Tongue (tissue), 2 donors: ENCODE results near the gene CTNND2. TPM values are rescaled to one million over a fixed set of nuclear protein-coding genes. Genes with fewer than 3 reads are reported as not detected.

ENCODE experiments used
- DNase-seq: peaks from one replicate; pipeline ENCODE4 v3.0.0-alpha.2; 2015
- total RNA-seq: library from RNA; depleted of rRNA; stranded (reverse); fragments of >200 nt; gene quantifications from one replicate; pipeline ENCODE4 v1.2.3, GENCODE V29; 2014

CTNND2 gene
- total RNA-seq, 1 donor from 2014 or later, result 2.4 TPM

DNA sequence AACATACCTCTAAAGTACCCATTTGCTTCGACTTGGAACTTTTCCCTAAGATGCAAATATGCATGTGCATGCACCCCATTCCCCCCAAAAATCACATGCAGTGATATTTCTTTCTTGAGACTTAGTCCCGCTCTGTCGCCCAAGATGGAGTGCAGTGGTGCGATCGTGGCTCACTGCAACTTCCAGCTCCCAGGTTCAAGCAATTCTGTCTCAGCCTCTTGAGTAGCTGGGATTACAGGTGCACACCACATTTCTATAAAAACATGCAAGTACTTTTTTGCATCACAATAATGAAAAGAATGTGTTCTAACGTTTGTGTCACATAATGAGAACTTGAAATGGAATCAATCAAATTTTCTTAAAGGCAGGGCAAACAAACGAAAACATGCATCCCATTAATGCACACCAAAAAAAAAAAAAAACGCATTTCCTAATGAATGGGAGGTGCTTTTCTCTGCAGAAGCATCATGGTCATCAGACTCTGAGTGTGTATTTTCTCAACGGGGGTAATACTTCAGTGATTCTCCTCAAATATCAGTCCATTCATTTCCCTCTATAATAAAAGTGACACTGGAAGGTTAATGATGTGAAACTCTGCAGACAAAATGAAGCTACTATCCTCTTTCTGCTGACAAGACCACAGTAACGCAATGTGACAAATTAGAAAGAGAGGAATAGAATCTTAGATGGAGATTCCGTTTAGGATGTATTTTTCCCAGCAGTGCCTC lies 389.4 kb downstream of the CTNND2 start:
- DNase-seq, result no peak

DNA sequence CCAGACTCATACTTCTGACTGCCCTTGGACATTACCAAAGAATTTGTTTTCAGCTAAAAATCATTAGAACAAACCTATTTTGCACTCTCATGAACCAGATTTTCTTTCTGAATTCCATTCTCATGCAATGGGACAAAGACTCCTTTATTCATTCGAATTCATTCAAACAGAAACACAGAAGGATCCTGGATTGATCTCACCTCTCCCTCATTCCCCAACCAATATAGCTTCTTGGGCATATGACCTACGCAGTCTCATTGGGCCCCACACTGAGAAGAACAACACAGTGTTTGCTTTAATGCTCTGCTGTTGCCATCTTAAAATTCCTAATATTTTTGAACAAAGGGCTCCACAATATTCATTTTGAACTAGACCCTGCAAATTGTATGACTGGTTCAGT lies 392.4 kb downstream of the CTNND2 start:
- no peak for DNase-seq

DNA sequence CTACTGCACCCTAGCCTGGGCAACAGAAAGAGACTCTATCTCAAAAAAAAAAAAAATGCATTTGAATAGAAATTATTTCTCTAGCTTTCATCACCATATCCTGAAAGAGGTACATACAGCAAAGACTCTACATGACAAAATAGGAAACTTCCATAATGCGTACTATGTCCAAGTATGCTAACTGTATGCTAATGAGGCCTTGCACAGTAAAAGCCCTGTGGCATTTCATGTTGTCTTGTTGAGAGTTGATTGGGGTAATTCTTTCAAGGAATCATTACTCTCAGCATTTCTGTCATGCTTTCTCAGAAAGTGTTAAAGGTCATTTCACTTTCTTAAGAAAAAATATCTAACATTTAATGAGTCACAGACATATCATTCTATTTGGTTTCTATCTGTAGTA lies 393.4 kb downstream of the CTNND2 start:
- no peak for DNase-seq

DNA sequence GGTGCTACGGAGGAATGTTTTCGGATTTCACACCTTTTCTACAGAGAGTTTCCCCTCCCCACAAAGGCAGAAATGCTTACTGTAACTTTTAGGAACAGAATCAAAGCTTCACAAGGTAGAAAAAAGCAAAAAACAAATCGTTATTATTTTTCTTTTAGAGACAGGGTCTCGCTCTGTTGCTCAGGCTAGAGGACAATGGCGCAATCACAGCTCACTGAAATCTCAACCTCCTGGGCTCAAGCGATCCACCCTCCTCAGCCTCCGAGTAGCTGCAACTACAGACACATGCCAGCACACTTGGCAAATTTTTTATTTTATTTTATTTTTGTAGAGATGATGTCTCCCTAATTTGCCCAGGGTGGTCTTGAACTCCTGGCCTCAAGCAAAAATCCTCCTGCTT lies 394.5 kb downstream of the CTNND2 start:
- no peak for DNase-seq

DNA sequence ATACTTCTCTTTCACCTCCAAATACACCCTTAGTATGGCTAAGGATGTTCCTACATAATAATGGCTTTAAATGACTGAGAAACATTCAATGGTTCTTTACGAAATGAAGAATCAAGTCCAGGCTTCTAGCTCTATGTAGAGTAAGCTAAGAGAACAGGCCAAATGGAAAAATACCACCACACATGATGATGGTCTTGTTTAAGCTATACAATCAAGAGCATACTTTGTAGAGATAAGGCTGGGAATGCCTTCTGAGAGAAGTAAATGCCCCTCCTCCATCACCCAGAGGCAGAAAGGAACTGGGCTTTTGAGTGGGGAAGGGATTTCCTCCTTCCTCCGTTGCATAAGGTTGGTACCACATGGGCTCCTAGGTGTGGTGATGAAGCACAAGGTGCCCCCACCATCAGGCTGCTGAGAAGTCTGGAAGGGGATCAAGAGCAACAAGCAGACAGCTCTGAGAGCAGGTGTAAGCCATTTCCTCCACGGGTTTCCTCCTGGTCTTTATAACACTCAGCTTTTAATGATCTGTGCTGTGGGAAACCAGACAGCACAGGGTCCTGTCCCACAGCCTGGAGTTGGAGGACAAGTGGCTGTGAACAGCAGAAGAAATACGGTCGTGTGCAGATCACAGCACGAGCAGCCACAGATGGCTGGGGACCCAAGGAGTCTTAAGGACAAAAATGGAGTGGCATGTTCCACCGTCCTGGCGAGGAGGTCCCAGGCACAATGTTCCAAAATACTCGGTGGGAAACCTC lies 396.9 kb downstream of the CTNND2 start:
- DNase-seq, result no peak

DNA sequence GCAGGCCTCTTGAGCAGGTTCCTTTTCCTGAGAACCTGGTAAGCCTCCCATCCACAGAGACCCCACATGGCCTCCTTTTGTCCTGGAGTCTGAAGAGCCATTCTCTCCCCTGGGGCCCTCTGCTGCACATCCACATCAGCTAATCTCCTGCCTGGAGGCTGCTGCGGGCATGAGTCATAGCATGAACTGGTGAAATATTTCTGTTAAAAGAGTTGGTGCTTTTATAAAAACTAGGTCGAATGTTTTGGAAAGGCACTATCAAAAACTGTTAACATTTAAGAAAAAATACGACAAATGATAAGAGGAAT lies 399.4 kb downstream of the CTNND2 start:
- DNase-seq, result no peak

DNA sequence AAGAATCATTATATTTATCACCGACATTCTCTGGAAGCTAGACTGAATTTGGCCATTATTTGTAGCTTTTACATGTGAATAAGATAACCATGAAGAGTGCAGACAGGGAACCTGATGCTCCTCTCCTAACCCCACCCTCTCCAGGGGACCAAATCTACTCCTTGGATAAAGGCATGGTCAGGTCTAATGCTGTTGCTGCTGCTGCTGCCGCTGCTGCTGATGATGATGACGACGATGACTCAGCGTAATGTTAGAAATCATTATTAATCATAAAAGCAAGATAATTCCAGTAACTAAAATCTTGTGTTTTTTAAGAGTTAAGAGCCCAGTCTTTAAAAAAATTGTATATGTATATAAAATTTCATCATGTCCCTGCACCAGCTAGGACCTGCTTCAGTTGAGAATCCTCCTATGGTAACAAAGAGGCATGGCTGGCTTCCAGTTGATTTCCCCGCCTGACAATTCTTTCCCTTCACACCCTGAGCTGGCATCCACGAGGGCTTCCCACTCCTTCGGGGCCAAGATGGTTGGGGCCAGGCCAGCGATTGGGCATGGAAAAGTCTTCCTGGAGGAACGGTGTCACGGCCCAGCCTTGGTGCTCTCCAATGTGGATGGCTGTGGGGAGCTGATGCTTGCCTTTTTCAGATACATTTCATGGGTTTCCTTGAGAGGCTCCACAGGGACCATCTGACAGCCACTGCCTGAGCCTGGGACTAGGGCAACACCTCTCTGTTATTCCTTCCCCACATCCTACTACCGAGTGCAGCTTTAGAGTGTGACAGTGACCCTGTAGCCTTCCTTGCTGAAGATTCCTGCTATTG lies 400.0 kb downstream of the CTNND2 start:
- no peak for DNase-seq

DNA sequence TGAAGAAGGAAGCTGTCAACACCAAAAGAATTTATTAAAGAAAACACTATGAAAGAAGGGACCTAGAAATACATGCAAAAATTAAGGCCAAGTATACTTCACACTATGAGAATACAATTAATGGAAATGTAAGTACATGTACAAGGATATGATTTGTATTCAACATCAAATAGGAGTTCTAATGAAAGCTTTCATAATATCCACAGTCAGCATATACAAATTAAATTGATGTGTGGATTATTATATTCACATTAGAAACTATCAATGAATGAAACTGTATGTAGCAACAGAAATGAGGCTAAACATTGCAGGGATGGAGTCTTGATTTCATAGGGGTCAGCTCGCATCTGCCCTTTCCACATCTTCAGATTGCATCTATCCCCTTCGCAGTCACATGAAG lies 401.5 kb downstream of the CTNND2 start:
- DNase-seq, result no peak

DNA sequence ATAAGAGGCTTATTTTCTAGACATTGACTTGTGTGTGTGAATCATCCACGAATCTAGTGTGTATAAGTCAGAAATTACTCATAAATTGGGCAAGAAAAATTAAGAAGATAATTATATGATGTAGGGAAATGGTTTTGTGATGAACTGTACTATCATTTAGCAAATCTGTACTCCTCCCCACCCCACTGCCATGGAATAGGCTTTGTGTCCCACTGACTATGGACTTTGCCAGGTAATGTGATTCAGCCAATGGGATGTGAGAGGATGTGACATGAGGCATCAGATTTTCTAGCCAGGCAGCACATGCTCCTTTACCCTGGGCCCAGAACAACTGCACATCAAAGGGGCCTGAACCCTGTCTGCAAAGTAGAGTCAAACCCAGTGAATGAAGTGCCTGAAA lies 406.6 kb downstream of the CTNND2 start:
- DNase-seq, result no peak

DNA sequence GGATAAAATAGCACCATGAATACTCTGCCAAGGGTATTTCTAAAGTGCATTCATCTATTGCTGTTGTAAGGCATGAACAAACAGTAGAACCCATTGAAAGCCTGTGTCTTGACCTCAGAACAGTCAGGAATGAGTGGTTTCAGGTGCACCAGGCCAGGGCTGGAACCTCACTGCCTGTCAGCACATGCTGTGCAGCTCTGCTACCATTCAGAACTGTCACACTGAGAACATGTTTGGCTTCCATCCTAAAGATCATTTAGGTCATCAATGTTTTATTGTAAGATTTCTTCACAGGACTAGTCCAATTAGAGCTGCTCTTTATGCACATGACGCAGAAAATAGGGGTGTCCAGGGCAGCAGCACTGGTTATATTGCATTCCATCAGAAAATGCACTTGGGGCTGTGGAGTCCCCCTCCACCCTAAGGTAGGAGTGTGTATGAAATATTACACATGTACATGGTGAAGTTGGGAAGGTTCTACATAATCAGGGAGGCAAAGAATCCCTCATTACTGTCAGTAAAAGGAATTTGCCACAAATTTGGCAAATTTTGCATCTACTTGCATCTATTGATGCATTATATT lies 408.0 kb downstream of the CTNND2 start:
- no peak for DNase-seq

DNA sequence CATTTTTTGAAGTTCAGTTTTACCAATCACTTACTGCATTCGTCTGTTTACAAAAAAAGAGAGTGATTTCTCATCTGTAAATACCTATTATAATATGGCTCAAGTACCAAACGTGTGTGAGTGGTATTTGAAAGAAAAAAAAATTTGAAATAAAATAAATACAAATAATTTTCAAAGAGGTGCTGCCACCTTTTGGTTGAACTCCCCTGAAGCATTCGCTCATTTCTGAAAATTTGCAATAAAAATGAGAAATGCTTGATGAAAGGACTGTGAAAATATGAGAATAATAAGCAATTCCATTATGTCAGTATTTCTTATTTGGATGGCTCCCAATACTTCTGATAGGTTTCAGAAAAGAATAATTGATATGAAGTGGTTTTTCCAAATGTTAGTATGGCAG lies 409.9 kb downstream of the CTNND2 start:
- DNase-seq, result no peak

DNA sequence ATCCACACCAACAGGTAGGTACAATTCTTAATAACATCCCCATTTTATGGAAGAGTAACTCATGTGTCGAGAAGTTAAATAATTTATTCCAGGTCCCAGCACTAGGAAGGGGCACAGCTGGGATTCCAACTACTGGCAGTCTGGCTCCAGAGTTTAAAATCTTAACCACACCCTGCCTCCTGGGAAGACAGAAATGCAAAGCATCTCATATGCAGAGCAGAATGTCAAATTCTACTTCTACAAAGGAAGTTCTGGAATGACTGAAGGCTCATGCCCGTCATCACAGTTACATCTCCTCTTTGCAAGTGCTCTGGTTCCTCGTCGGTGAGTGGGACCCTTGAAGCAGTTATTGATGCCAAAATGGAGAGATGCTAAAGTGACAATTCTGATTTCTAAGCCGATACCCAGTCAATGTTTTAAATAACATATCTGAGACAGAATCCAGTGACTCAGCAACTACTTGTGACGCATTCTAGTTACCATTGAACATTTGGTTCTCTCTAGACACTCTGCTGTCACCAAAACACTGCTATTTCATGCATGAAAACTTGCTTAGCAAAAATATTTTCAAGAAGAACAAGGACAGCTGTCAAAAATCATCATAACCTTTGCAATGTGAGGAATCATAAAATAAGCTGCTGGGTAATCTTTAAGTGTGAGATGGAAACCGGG lies 412.7 kb downstream of the CTNND2 start:
- no peak for DNase-seq

DNA sequence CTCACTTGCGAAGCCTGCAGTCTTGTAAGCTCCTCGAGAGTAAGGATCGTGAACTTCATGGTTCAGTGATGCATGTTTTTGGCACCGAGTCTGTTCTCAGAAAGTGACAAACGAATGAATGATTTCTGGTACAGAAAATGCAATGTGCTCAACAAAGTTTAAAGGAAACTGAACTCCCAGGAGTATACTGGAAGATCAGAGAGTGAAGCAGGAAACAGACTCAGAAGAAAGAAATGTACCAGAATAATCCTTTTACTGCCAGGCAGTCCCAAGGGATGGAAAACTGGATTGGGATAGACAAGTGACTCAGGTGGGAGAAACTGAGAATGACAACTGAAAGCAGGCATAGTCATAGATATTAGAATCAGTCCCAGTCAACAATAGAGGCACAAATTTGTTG lies 420.6 kb downstream of the CTNND2 start:
- DNase-seq, result no peak

DNA sequence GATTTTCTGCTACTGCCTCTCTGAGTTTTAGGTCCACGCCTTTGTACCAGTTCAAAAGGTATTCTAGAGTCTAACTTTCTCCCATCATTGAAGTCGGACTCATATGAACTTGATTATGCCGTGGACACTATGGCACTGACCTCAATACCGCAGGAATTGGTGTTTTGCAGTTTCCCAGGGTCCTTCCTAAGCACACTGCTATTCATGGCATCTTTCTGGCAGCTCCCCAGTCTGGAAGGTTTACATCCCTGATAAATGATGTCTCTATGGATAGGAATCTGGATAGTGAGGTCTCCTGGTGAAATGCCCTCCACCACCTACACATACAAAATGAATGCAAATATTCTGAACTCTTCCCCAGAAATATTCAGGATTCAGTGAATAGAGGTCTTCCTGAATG lies 422.2 kb downstream of the CTNND2 start:
- no peak for DNase-seq

DNA sequence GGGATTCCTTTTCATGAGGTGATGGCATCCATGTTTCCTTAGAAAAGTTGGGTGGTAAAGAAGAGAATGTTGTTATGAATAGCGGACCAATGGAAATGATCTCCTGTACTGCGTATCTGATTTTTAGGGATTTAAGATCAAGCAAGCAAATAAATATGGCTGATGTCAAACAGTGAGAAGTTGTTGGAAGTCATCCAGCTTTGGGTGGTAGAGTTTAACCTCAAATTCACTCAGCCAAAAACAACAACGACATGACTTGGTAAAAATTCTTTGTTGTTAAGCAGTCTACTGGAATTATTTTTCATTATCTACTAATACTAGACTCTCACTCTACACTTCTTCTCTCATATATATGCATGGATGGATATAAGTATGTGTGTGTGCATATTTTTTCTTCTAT lies 426.5 kb downstream of the CTNND2 start:
- DNase-seq, result no peak

DNA sequence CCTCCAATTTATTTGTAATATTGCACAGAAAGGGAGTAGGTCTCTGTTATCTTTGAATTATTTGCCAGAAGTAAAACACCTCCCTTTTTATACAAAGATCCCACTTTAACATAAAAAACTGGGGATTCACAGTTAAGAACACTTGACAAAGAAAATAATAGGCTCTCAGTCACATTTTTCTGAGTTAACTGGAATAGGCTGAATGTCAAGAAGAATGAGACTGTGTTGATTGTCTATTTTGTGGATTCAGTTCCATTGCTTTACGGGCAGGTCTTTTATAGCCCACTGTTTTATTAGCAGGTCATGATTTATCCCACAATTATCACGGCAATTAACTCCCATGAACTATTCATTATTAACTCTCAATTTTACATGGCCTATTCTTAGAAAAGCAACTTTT lies 427.4 kb downstream of the CTNND2 start:
- DNase-seq, result no peak

DNA sequence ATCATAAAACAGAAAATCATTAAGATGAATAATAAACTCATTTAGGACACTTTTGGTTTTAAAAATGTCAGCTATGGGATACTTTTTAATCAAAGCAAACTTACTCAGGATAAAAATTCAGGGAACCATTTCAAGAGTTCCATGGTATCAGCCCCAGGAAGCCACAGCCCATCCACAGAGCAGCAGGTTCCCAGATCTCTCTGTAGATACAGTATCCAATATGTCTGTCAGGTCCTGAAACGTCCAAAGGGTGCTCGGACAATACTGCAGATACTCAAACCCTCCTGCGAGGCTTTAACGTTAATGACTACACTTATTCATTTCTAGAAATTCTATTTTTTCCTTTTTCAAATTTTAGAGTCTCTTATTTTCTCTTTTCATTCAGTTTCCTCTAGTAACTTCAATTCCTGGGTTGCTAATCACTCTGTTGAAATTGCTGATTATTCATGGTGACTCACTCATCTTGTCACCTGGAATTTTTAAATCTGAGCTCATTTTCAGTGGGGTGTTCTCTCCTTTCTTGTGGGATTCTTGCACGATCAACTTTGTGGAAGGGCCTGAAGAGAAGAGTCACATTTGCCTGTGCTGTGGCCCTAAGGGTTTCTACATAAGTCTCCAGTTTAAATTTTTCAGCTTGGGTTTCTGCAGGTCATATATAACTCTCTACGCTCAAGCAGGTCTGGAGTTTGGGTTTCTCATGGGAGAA lies 435.8 kb downstream of the CTNND2 start:
- DNase-seq, result no peak

DNA sequence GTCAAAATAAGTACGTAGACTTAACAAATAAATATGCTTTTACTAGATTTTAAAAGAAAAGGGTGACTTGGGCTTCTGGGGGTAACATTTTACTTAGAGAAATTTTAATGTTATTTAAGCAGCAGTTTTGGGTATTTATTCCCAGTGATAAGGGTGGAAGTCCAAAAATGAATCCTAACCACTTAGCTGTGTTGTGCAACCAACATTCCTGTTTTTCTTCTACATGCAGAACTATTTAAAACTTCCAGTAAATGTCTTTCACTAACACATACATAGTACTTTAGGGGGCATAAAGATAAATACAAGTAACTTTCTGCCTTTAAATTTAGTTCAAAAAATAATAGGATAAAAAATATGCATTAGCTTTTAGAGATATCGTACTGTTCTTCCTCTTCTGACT lies 436.7 kb downstream of the CTNND2 start:
- DNase-seq, result no peak

DNA sequence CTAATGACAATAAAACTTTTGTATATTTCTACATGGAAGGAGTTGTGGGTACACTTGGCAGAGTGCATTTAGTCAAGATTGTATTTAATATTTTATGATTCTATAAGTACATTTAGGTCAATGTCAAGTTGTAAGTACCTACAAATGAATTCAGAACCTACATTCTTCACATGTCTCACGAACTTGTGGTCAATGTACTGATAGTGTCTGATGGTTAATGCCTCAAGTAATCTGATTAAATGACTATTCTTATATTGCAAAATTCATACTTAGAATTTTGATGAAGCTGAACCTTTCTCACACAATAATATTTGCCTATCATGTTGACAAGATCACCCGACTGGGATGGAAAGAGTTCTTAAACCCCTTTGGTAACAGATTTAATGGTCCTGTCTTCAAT lies 444.5 kb downstream of the CTNND2 start:
- no peak for DNase-seq

DNA sequence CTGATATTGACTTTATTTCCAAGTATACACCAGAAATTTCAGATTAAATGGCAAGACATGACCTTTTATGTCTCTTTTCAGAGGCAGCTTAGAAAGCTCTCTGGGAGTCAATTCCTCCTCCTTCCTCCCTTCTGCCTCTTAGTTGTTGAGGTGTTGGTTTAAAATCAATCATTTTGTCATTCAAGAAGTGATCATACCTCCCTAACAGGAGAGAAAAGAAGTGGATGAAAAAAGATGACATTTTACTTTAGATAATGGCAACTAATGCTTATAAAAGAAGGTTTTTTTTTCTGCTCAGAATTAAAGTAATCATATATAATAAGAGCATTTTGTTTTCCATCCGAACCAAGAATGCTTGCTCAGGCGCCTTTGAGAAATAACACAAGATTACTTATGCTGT lies 448.7 kb downstream of the CTNND2 start:
- DNase-seq, result no peak

DNA sequence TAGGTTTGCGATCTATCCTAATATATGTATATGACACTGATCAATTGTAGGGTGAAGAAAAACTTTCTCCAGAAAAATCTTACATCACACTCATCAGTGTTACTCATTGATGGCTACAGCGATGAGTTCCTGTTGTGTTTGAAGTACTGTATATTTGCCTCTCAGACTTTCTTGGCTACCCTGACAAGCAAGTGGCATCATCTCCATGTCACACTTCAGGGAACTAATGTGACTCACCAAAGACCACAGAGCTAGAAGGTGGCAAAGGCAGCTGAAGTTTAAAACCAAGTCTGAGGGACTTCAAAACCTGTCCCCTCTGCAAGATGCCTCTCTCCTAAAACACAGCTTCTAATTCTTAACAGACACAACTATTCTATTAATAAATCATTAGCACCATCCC lies 451.4 kb downstream of the CTNND2 start:
- no peak for DNase-seq

DNA sequence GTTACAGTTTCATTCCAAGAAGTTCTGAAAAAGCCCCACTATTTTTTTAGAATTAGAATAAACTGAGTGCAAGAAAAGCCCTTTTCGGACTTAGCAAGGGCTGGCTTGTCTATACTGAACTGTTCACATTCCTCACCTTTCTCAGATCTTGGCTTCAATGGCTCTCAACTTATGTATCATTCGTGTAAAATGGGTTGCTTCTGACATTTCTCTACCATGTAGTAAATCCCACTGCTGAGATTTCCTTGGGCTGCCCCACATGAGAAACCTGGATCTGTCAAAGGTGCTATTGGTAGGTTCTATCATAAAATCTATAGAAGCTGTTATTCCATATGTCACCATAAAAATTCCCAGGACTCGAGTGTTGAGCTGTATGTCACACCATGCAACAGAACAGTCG lies 454.3 kb downstream of the CTNND2 start:
- DNase-seq, result no peak
